Measurements from ENCODE around the gene NIN. TPM values are rescaled to one million over a fixed set of nuclear protein-coding genes. Genes with fewer than 3 reads are reported as not detected.

NIN gene
- total and polyA plus RNA-seq, 4 donors, result 1.7 to 11.1 (median 4.0) TPM

GRCh38 chr14:50676814-50677516 lies 154.0 kb downstream of the NIN start (continued):
- TF ChIP-seq TAF1 (conservative IDR thresholded peaks at IDR 0.05) (no peak), GABPA (IDR thresholded peaks at IDR 0.05 in 1 of 2, conservative IDR thresholded peaks at IDR 0.05 in 1 of 2) (no peak)

GRCh38 chr14:50675597-50675996 lies 155.4 kb downstream of the NIN start:
- H3K9ac ChIP-seq (ENCODE audit: low read depth in 1 of 2, low read length in 2 of 2), result no peak overlapping the region
- H3K4me3 ChIP-seq (ENCODE audit: low read depth in 1 of 3, low read length in 3 of 3), result no peak overlapping the region
- no peaks in the 10 kb centered on the region for H3K27me3 ChIP-seq (ENCODE audit: control insufficient read depth in 4 of 4, insufficient read depth in 4 of 4, low read length in 3 of 4)
- no peaks in the 10 kb centered on the region for H3K9me3 ChIP-seq (ENCODE audit: control insufficient read depth in 4 of 4, low read length in 3 of 4)
- DNase-seq (ENCODE audit: low spot score), result no peak
- H3K27ac ChIP-seq (ENCODE audit: low read depth in 1 of 2, low read length in 2 of 2), result no peak overlapping the region
- TF ChIP-seq RXRA (IDR thresholded peaks at IDR 0.05) (no peak), FOXA2 (IDR thresholded peaks at IDR 0.05) (no peak), FOXA1 (IDR thresholded peaks at IDR 0.05) (no peak), ATF3 (IDR thresholded peaks at IDR 0.05) (no peak), SP1 (IDR thresholded peaks at IDR 0.05) (no peak), YY1 (IDR thresholded peaks at IDR 0.05) (no peak), HNF4G (IDR thresholded peaks at IDR 0.05) (no peak), RAD21 (IDR thresholded peaks at IDR 0.05) (no peak), GABPA (IDR thresholded peaks at IDR 0.05 in 1 of 2, conservative IDR thresholded peaks at IDR 0.05 in 1 of 2) (no peak)
- WGBS, result 84% methylated on average over 2 of the region's 2 CpGs
- H3K4me1 ChIP-seq (ENCODE audit: control insufficient read depth in 4 of 4, insufficient read depth in 4 of 4, low read length in 3 of 4), result no peaks in the 10 kb centered on the region
- no peaks in the 10 kb centered on the region for H3K36me3 ChIP-seq (ENCODE audit: control insufficient read depth in 4 of 4, insufficient read depth in 3 of 4, low read depth in 1 of 4, low read length in 3 of 4)

GRCh38 chr14:50670866-50671256 lies 160.1 kb downstream of the NIN start:
- H3K4me3 ChIP-seq (ENCODE audit: low read depth in 1 of 3, low read length in 3 of 3), result no peak overlapping the region
- 92% methylated on average over 6 of the region's 6 CpGs for WGBS
- H3K9ac ChIP-seq (ENCODE audit: low read depth in 1 of 2, low read length in 2 of 2), result no peak overlapping the region
- TF ChIP-seq RAD21 (IDR thresholded peaks at IDR 0.05) (no peak), YY1 (IDR thresholded peaks at IDR 0.05) (no peak), EGR1 (IDR thresholded peaks at IDR 0.05; ENCODE audit: low read depth in 2 of 2) (no peak), NR2F2 (IDR thresholded peaks at IDR 0.05) (no peak), ZBTB33 (IDR thresholded peaks at IDR 0.05) (no peak), MAX (IDR thresholded peaks at IDR 0.05) (no peak), RXRA (IDR thresholded peaks at IDR 0.05) (no peak), HNF4A (conservative IDR thresholded peaks at IDR 0.05) (no peak), FOXA1 (IDR thresholded peaks at IDR 0.05) (no peak), HNF4G (IDR thresholded peaks at IDR 0.05) (no peak), REST (IDR thresholded peaks at IDR 0.05) (no peak), GABPA (IDR thresholded peaks at IDR 0.05 in 1 of 2, conservative IDR thresholded peaks at IDR 0.05 in 1 of 2) (no peak)
- no peaks in the 10 kb centered on the region for H3K27me3 ChIP-seq (ENCODE audit: control insufficient read depth in 4 of 4, insufficient read depth in 4 of 4, low read length in 3 of 4)
- no peak for DNase-seq (ENCODE audit: low spot score)
- H3K27ac ChIP-seq (ENCODE audit: low read depth in 1 of 2, low read length in 2 of 2), result no peak overlapping the region
- H3K9me3 ChIP-seq (ENCODE audit: control insufficient read depth in 4 of 4, low read length in 3 of 4), result no peaks in the 10 kb centered on the region
- peaks cover 0 to 10% (median 4%) of the 10 kb centered on the region in 4 donors for H3K4me1 ChIP-seq (ENCODE audit: control insufficient read depth in 4 of 4, insufficient read depth in 4 of 4, low read length in 3 of 4)
- H3K36me3 ChIP-seq (ENCODE audit: control insufficient read depth in 4 of 4, insufficient read depth in 3 of 4, low read depth in 1 of 4, low read length in 3 of 4), result no peaks in the 10 kb centered on the region

Data from liver (tissue), 9 donors.